GM21723 (cell line): ENCODE data around the gene NBEAL2.

Experiments used
- ATAC-seq: cut with Tn5 transposase; IDR thresholded peaks from one replicate; pipeline ENCODE4 v1.9.1; 2021; ENCODE audit warnings: mild to moderate bottlenecking, moderate library complexity; ENCODE audit not compliant: unreplicated experiment

Gene NBEAL2, protein sequence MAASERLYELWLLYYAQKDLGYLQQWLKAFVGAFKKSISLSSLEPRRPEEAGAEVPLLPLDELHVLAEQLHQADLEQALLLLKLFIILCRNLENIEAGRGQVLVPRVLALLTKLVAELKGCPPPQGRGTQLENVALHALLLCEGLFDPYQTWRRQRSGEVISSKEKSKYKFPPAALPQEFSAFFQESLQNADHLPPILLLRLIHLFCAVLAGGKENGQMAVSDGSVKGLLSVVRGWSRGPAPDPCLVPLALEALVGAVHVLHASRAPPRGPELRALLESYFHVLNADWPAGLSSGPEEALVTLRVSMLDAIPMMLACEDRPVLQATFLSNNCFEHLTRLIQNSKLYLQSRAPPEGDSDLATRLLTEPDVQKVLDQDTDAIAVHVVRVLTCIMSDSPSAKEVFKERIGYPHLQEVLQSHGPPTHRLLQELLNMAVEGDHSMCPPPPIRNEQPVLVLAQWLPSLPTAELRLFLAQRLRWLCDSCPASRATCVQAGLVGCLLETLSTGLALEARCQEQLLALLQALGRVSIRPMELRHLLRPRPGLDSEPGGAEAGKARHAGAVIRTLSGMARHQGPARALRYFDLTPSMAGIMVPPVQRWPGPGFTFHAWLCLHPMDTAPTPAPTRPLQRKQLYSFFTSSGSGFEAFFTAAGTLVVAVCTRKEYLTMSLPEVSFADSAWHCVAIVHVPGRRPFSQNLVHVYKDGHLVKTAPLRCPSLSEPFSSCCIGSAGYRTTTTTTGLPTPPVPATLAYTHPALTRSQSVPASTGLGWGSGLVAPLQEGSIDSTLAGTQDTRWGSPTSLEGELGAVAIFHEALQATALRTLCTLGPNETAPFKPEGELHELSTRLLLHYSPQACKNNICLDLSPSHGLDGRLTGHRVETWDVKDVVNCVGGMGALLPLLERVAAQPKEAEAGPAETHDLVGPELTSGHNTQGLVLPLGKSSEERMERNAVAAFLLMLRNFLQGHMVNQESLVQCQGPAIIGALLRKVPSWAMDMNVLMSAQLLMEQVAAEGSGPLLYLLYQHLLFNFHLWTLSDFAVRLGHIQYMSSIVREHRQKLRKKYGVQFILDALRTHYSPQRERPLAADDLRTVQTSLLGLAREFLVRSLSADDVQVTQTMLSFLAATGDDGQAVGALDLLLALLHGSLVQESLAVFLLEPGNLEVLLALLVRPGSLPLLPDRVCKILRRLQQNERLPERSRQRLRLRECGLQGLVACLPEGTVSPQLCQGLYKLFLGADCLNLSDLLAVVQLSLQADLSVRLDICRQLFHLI (N-terminal part only)

DNA sequence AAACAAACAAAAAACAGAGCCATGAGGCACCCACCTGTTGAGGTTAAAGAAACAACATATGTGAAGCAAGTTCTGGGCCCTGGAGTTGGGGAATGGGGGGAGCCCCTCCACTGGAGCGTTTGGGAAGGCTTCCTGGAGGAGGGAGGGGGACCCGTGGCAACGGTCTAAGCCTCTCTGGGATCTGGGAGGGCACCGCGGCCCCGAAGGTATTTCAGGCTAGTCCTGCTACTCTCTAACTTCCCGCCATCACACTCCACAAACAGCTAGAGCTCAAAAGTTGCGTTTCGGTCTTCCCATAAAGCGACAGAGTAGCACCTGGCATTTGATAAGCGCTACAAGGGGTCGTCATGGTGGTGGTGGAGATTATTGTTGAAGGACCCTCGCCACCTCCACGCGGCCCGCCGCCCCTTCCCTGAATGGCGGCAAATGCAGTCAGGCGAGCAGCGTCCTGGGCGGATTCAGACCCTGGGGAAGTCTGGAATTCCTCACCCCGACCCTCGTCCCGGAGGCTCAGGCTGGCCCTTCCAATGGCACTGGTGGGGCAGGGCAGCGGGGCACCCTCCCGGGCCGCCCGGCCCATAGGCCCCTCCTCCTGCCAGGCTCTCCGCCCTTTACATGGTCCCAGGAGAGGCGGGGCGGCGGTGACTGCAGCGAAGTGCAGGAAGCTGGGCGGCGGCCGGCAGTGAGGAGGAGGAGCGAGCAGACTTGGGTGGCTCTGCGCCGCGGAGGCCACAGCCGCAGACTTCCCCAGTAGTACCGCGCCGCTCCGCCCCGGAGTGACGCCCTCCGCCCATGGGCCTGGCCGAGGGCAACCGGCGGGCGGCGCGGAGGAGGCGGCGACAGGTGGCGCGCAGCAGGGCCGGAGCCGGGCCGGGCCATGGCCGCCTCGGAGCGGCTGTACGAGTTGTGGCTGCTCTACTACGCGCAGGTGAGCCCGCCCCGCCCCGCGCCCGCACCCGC lies at the start of gene NBEAL2:
TSS of gene NBEAL2 (plus strand) at position 682 of the 960 bp plus-strand sequence. CDS start at position 878, 196 bp downstream.
- peak; percentile 79 for ATAC-seq

DNA sequence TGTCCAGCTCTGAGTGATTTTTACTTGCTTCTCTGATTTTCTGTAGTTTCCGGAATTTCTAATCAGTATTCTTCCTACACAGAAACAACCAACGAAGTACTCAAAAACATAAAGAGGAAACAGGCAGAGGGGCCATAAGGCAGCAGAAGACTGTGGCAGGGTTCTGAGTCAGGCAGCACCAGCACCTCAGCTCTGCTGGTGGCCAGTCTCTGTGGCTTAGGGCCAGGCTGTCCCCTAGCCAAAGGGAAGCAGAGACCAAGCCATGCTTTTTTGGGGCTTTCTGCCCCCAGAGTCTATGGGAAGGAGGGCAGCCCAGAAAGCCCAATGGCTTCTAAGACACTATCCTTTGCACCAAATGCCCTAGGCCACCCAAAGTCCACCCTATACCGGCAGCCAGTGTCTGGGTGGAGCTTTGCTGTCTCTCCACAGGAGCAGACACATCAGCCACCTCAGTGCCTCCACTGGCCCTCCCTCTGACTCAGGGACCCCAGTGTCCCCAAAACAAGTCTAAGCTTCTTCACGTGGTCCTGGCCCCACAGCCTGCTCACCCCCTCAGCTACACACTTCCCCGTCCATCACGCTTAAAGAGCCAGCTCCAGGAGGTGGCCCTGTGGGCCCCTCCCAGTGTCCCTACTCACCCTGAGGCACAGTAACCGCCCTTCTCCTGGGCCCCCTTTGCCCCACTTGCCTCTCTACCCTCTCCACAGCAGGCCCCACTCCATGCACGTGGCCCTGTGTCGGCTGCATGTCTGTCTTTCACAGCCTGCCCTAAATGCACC lies 49.1 kb upstream of the NBEAL2 start:
- ATAC-seq = no peak

DNA sequence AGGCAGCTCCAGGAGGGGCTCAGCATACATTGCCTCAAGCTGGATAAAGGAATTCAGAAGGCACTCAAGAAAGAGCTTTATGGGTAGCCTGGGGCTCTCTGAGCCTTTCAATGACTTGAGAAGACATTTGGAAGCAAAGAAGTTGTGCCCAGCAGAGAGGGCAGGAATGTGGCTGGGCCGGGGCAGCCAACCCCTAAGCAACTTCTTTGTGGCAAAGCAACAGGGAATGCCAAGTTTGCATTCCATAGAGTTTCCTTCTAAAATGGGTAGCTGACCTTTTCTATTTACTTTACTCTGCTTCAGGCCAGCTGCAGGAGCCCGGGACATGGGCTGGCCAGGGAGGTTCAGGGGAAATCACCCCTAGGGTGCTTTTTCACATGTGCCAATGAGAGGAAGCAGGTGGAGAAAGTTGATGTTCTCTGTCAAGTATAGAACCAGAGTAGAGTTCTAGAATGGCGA lies 48.5 kb upstream of the NBEAL2 start:
- no peak for ATAC-seq

DNA sequence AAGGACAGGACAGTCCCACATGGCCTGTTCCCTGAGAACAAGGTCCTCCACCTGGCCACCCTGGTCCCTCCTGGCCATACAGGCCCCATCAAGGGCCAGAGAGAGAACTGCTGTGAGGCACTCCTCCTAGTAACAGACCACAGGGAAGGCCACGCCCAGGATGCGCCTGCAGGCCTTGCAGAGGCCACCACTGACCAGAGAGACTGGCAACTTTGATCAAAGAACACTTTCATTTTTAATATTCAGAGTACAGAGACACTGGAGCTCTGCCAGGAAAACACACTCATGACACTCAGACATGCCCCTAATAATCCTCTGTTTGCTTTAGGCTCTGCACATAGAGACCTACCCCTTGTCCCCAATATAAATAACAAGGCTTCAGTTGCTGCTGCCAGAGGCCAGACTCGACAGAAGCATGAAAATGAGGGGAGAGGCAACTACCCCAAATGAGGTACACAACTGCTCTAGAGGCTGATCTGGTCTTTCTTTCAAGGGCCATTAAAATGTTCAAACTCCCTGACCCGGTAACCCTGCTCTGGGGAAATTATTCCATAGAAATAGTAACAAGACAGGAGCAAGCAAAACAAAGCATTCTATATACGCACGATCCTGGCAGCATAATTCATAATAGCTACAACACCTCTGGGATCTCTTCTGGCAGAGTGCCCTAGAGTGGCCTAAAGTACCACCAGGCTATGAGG lies 47.7 kb upstream of the NBEAL2 start:
- ATAC-seq = no peak

DNA sequence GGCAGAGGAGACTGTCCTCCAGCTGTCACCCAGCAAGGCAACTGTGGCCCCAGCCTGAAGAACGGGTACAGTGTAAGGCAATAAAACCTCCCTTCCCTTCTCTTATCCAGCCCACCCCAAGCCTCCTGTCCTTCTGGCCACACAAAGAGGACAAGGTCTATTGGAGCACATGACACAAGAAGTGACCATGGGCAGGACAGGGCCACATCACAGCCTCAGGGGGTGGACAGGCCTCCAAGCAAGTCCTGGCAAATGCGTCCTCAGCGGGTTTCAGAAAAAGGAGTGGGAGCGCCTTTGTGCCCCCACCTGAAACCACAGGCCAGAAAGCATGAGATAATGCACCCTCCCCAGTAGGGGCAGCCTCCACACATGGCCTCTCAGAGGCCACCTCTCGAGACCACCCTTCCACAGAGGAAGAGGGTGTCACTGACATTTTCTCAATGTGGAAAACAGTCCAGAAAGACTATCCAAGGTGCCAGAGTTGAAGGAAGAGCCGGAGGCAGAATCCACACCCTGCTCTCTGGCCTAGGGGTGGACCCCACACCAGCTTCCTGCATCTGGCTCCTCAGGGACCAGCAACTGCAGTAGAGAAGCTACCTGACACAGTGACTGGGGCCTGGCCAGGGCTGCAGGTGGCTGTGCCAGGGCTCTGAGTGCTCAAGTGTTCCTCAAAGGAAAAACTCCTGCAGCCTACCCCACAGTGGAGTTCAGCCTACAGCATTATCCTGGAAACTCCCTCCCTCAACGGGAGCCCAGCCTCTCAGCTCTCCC lies 46.8 kb upstream of the NBEAL2 start:
- ATAC-seq = no peak

DNA sequence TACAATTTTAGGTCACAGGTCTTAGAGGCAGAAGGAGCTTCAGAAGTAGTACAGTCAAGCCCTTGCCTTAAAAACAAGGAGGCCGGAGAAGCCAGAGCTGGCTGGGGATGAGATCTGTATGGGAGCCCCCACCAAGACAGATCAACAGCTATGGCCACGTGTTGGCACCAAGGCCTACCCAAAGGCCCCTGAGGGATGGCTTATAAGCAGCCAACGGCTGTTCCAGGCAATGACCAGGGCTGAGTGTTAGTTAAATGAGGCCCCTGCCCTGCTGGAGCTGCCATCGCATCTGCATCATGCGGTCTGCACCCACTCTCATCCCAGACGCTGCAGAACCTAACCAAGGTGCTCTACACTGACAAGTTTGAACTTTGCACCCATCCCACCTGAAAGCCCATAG lies 46.2 kb upstream of the NBEAL2 start:
- ATAC-seq = no peak

DNA sequence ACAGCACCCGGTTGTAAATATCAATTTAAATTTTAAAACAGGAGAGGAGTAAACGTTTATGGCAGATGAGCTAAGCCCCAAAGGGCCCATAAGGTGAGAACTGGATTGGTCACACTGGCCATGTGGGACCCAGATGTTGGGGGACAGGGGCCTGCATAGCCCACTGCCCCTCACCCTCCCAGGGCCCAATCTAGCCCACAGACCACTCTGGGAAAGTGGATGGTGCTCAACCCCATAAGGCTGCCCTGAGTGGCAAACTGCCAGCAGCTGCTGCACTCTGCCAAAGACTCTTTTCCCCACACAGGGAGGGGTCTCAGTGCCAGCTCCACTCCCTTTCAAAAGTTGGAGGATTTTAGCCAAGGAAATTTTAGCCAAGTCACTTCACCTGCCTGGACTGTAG lies 45.4 kb upstream of the NBEAL2 start:
- ATAC-seq = no peak

DNA sequence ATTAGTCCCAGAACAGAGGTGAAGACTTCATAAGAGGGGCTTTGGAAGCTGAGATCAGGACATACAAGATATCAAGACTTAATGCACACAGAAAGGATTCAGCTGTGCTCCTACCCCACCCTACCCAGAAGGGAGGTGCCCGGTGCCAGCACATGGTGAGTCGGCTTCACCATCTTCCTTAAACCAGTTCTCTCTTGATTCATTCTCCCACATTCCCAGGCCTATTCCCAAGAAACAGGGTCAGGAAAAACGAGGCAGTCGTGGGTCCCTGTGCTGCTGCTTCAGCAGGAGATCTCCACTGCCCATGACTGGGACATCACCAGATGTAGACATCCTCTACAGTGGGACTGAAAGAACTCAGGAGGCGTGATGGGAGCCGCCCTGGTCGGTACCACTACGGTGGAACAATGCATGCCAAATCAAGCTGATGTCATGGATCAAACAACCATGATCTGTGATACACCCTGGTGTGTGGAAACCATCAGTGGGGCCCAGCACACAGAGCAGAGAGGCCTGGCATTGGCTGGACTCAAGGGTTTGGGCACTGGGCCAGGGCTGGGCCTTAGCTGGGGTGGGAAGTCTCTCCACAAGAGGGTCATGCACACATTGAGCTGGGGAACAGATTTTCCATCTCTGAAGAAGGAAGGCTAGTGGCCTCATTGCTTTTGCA lies 44.8 kb upstream of the NBEAL2 start:
- no peak for ATAC-seq

DNA sequence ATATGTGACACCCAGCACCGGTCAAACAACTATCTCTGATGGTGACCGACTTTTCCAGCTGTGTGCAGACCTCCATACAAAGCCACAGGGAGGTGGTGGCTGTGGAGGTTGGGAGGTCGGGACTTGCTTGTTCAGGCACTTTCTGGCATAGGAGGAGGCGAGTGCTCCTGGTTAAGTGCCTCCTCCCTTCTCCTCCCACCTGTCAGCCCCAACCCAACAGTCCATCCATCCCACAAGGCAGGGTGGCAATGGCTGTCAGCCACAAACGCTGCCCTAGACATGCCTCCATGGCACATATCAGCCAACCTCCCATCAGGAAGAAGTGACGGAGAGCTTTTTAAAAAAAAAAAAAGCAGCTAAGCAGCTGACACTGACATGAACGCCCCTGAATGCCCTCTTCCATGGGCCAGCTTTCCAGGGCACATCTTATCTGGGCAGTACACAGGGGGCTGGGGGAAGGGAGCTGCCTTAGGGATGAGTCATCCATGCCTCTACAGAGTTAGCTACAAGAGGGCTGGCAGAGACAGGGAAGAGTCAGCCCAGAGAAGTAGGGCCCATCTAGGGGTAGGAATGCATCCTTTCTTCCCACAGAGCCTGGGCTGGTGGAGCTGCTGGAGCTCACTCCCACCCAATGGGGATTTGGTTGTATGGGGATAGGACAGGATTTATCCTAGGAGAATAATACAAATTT lies 44.2 kb upstream of the NBEAL2 start:
- ATAC-seq = no peak

DNA sequence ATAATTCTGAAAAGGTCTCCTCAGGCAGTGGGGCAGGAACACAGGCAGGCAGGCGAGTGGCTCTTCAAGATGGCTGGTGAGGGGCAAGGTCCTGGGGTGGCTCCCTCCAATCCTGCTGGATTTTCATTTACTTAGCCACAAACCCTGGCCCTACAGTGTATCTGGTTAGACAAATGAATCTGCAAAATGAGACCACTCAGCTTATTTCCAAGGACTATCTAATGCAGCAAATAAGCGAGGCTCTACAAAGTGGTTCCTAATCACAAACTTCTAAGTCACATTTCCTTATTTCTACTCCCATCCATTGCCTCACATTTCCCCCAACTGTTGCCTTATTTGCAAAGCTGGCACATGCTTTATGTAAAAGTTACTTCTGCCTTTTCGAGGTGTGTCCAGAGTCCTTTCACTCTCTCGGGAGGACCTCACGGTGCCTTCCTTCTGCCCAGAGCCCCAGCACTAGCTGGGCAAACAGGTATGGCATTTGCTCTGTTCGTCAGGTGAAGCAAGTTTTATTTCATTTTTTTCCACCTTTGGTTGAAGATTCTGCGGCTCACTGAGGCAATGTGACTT lies 43.4 kb upstream of the NBEAL2 start:
- ATAC-seq = no peak

DNA sequence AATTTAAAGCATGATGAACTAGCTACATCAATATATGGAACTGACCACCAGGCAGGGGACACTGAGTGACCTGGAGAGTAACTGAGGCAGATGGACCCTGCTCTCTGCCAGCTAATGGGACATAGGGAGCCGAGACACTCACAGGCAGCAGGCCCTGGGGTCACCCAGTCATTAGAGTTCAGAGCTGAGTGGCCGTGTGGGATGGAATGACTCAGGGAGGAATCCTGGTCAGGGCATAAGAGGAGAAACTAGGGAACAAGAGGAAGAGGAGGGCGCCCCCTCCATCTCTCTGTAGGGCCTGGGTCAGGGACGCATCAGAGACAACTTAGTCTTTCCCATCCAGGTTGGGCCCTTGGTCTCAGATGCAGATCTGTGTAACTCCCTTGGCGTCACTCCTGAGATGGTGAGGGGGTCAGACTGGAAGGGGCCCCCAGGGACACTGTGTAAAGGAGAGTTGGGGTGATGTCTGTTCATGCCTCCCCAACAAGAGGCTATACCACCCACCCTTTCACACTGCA lies 42.7 kb upstream of the NBEAL2 start:
- ATAC-seq = no peak

DNA sequence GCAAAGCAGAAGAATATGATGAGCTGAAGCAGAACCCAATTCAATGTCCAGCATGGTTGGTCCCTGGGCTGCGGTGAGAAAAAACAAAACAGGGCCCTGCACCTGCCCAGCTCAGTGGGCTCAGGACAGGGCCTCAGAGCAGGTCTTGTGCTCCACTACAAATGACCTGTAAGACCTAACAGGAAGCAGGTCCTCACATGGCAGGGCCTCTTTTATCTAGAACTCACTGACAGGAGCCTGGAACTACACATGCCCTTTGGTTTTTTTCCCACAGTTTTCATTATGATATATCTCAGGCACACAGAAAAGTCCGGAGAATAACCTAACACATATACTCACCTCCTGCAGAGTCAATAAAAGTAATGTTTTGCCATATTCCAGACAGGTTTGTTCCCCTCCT lies 41.3 kb upstream of the NBEAL2 start:
- ATAC-seq = no peak

DNA sequence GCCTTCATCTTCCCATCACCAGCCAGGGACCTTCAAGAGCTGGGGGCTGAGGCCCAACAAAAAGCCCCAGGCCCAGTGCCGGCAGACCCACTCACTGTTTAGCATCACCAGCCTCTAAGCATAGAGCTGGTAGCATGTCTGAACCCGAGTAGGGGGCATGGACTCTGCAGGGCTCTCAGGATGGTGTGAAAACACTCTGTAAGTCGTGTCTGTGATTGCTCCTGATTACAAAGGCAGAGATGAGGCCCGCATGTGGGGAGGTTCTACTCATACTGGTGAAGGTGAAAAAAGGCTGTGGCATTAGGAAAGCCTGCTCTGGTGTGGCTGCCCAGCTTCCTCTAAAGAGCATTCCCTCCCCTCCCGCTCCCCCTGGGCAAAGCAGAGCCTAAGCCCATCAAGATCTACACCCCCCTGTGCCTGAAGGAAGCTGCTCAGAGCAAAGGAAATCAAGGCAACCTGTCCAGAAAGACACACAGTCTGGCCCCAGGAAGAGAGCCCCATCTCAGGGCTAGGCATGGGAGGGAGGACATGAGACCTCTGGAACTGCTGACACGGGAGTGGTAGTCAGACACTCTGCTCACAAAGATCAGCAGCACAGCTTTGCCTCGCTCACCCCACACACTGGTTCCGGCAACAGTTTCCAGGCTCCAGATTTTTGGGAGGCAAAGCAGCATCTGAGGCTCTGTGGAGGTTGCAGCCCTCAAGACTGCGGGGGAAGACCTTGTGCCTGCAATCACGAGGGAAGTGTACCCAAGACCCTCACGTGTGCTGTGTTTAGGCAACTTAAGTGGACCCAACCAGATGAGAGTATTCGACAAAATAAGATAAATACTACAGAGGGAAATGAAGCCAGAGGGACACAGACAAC lies 39.7 kb upstream of the NBEAL2 start:
- ATAC-seq = no peak

DNA sequence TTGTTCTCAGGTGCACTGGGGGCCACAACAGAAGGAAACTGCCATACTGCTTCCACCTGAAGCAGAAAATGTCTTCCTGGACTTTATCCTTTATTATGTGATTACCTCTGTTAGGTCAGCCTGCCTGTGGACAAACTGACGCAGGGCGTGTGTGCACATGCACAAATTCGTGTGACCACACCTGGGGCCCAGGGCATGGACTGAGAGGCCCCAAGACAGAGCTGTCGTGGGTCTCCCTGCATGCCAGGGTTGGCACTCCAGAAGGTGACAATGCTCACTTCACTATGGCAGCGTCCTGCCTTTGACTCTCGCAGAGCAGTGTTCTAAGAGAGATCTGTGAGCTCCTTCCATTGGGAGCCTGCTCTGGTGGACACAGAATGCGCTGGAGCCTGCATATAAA lies 37.4 kb upstream of the NBEAL2 start:
- ATAC-seq = no peak
